Fibroblast of lung (primary cell): Measurements from ENCODE around the gene ALDH1A1. TPM values are rescaled to one million over a fixed set of nuclear protein-coding genes. Genes with fewer than 3 reads are reported as not detected.

Experiments
- DNase-seq, 2 donors: peaks; one replicate each; pipeline versions ENCODE4 v3.0.0 to v3.0.0-alpha.2; 2010; ENCODE audit warnings: low read depth in 2 of 2
- H2AFZ ChIP-seq: 2 replicates; pipeline ENCODE4 v1.5.1; 2012; ENCODE audit warnings: low read length, control low read depth, inconsistent platforms
- H3K27ac ChIP-seq: 2 replicates; pipeline ENCODE4 v1.5.1; 2011; ENCODE audit warnings: low read length, control low read depth; ENCODE audit not compliant: insufficient read depth
- H3K27me3 ChIP-seq: 2 replicates; pipeline ENCODE4 v1.5.1; 2011; ENCODE audit warnings: mild to moderate bottlenecking, low read length; ENCODE audit not compliant: control insufficient read depth, insufficient read depth
- H3K36me3 ChIP-seq: 2 replicates; pipeline ENCODE4 v1.5.1; 2011; ENCODE audit warnings: low read length; ENCODE audit not compliant: control insufficient read depth, insufficient read depth
- H3K4me1 ChIP-seq: 2 replicates; pipeline ENCODE4 v1.5.1; 2011; ENCODE audit warnings: low read length; ENCODE audit not compliant: control insufficient read depth, insufficient read depth; ENCODE audit errors: extremely low read depth
- H3K4me2 ChIP-seq: 2 replicates; pipeline ENCODE4 v1.5.1; 2011; ENCODE audit warnings: low read length, control low read depth; ENCODE audit not compliant: insufficient read depth; ENCODE audit errors: extremely low read depth
- H3K4me3 ChIP-seq, 4 experiments: fragments of 200-600 bp in 1 of 4; sonication (generic) in 1 of 4; replicated peaks in 1 of 4; 2 replicates each; pipeline ENCODE4 v1.5.1; 2011 to 2016; ENCODE audit warnings: low read length in 4 of 4, low read depth in 3 of 4, mild to moderate bottlenecking in 3 of 4, control low read depth in 2 of 4, inconsistent platforms in 1 of 4, mixed read lengths in 1 of 4; ENCODE audit not compliant: insufficient read depth in 1 of 4; ENCODE audit errors: control extremely low read depth in 1 of 4
- H3K79me2 ChIP-seq: 2 replicates; pipeline ENCODE4 v1.5.1; 2012; ENCODE audit warnings: mild to moderate bottlenecking, low read length, inconsistent platforms; ENCODE audit not compliant: control insufficient read depth, insufficient read depth
- H3K9ac ChIP-seq: 2 replicates; pipeline ENCODE4 v1.5.1; 2011; ENCODE audit warnings: mild to moderate bottlenecking, low read length, control low read depth; ENCODE audit not compliant: insufficient read depth
- H3K9me3 ChIP-seq: 2 replicates; pipeline ENCODE4 v1.5.1; 2012; ENCODE audit warnings: low read depth, low read length; ENCODE audit not compliant: control insufficient read depth, insufficient read depth
- H4K20me1 ChIP-seq: 2 replicates; pipeline ENCODE4 v1.5.1; 2011; ENCODE audit warnings: low read length; ENCODE audit not compliant: control insufficient read depth, insufficient read depth; ENCODE audit errors: extremely low read depth
- CTCF ChIP-seq, 2 donors: IDR thresholded peaks in 1 of 2; conservative IDR thresholded peaks in 1 of 2; 1 replicate in 1 of 2; 2 replicates in 1 of 2; pipeline ENCODE4 v1.5.1; 2011 to 2012; ENCODE audit warnings: low read length in 2 of 2, control low read depth in 1 of 2, inconsistent platforms in 1 of 2, low read depth in 1 of 2, mild to moderate bottlenecking in 1 of 2
- EZH2 ChIP-seq: IDR thresholded peaks from 2 replicates; pipeline ENCODE4 v1.5.1; 2012; ENCODE audit warnings: low read length, control low read depth, mild to moderate bottlenecking; ENCODE audit errors: missing control alignments
- polyA plus RNA-seq, 2 donors: library from polyadenylated mRNA; depleted of rRNA in 1 of 2; stranded (reverse) in 1 of 2; unstranded in 1 of 2; fragments of >200 nt; gene quantifications; 2 replicates each; pipeline ENCODE4 v1.2.1, GENCODE V29; 2011 to 2012; ENCODE audit warnings: missing spikeins in 1 of 2
- total RNA-seq: library from RNA; depleted of rRNA; stranded (reverse); fragments of >200 nt; gene quantifications from 2 replicates; pipeline ENCODE4 v1.2.1, GENCODE V29; 2014

The ALDH1A1 gene
- total and polyA plus RNA-seq, 2 donors (not counting 1 experiment from before 2014, with no cell fraction given), result 7.4 to 46.1 TPM

GRCh38 chr9:72906810-72907209 lies 46.0 kb downstream of the ALDH1A1 start:
- no peaks in the 10 kb centered on the region for H3K36me3 ChIP-seq

GRCh38 chr9:72905514-72906480 lies 47.1 kb downstream of the ALDH1A1 start:
- Histone ChIP-seq H2AFZ (no peak overlapping the region), H3K9ac (no peak overlapping the region), H3K27ac (no peak overlapping the region), H3K9me3 (no peaks in the 10 kb centered on the region), H4K20me1 (no peaks in the 10 kb centered on the region), H3K36me3 (no peaks in the 10 kb centered on the region), H3K4me3 (no peak overlapping the region), H3K4me2 (no peak overlapping the region), H3K4me1 (no peaks in the 10 kb centered on the region), H3K79me2 (no peaks in the 10 kb centered on the region), H3K27me3 (no peaks in the 10 kb centered on the region)
- no peak for DNase-seq
- TF ChIP-seq EZH2, result no peak
- no peak for TF ChIP-seq CTCF (conservative IDR thresholded peaks at IDR 0.05 in 1 of 2, IDR thresholded peaks at IDR 0.05 in 1 of 2; ENCODE audit: low read depth in 1 of 2, low read length in 2 of 2)

More at GRCh38 chr9:72906810-72907209, 46.0 kb downstream of the ALDH1A1 start:
- H3K9ac ChIP-seq, result no peak overlapping the region
- H3K27me3 ChIP-seq, result no peaks in the 10 kb centered on the region
- no peaks in the 10 kb centered on the region for H3K79me2 ChIP-seq
- H3K4me3 ChIP-seq, result no peak overlapping the region
- no peak for DNase-seq
- TF ChIP-seq CTCF (conservative IDR thresholded peaks at IDR 0.05 in 1 of 2, IDR thresholded peaks at IDR 0.05 in 1 of 2; ENCODE audit: low read depth in 1 of 2, low read length in 2 of 2) (no peak), EZH2 (no peak)
- no peaks in the 10 kb centered on the region for H4K20me1 ChIP-seq
- H3K4me1 ChIP-seq, result no peaks in the 10 kb centered on the region
- H3K4me2 ChIP-seq, result no peak overlapping the region
- H3K9me3 ChIP-seq, result no peaks in the 10 kb centered on the region
- no peak overlapping the region for H3K27ac ChIP-seq
- H2AFZ ChIP-seq, result no peak overlapping the region

- no peaks in the 10 kb centered on the region for H3K9me3 ChIP-seq
- H3K36me3 ChIP-seq, result no peaks in the 10 kb centered on the region
- H2AFZ ChIP-seq, result no peak overlapping the region
- H3K4me2 ChIP-seq, result no peak overlapping the region
- no peak overlapping the region for H3K9ac ChIP-seq
- TF ChIP-seq EZH2, result no peak
- TF ChIP-seq CTCF (conservative IDR thresholded peaks at IDR 0.05 in 1 of 2, IDR thresholded peaks at IDR 0.05 in 1 of 2; ENCODE audit: low read depth in 1 of 2, low read length in 2 of 2), result no peak
- no peak overlapping the region for H3K27ac ChIP-seq
- no peaks in the 10 kb centered on the region for H3K79me2 ChIP-seq
- no peak for DNase-seq
- no peaks in the 10 kb centered on the region for H3K27me3 ChIP-seq
- no peak overlapping the region for H3K4me3 ChIP-seq
- no peaks in the 10 kb centered on the region for H4K20me1 ChIP-seq
- no peaks in the 10 kb centered on the region for H3K4me1 ChIP-seq
Measured at GRCh38 chr9:72904267-72905093, 48.4 kb downstream of the ALDH1A1 start.
